Stomach smooth muscle (tissue), 2 donors: ENCODE results near the gene FADD.

Experiments used
- H3K27ac ChIP-seq: one replicate; pipeline ENCODE4 v1.7.0; 2013; ENCODE audit warnings: mild to moderate bottlenecking, low read length, inconsistent platforms
- H3K27me3 ChIP-seq, 2 donors: one replicate each; pipeline ENCODE4 v1.7.0; 2013; ENCODE audit warnings: low read length in 2 of 2; ENCODE audit not compliant: insufficient read depth in 2 of 2, control insufficient read depth in 1 of 2
- H3K36me3 ChIP-seq, 2 donors: one replicate each; pipeline ENCODE4 v1.7.0; 2013; ENCODE audit warnings: low read length in 2 of 2; ENCODE audit not compliant: control insufficient read depth in 2 of 2, insufficient read depth in 2 of 2
- H3K4me1 ChIP-seq: one replicate; pipeline ENCODE4 v1.7.0; 2013; ENCODE audit warnings: low read length; ENCODE audit not compliant: control insufficient read depth, insufficient read depth
- H3K4me3 ChIP-seq, 2 donors: one replicate each; pipeline ENCODE4 v1.7.0; 2013; ENCODE audit warnings: low read length in 2 of 2
- H3K9ac ChIP-seq, 2 donors: one replicate each; pipeline ENCODE4 v1.7.0; 2013; ENCODE audit warnings: low read length in 2 of 2, mild to moderate bottlenecking in 1 of 2
- H3K9me3 ChIP-seq, 2 donors: one replicate each; pipeline ENCODE4 v1.7.0; 2013; ENCODE audit warnings: low read length in 2 of 2; ENCODE audit not compliant: control insufficient read depth in 2 of 2
- donor health status: healthy.
- donor health status: Pancreatic carcinoma.

The FADD gene

DNA sequence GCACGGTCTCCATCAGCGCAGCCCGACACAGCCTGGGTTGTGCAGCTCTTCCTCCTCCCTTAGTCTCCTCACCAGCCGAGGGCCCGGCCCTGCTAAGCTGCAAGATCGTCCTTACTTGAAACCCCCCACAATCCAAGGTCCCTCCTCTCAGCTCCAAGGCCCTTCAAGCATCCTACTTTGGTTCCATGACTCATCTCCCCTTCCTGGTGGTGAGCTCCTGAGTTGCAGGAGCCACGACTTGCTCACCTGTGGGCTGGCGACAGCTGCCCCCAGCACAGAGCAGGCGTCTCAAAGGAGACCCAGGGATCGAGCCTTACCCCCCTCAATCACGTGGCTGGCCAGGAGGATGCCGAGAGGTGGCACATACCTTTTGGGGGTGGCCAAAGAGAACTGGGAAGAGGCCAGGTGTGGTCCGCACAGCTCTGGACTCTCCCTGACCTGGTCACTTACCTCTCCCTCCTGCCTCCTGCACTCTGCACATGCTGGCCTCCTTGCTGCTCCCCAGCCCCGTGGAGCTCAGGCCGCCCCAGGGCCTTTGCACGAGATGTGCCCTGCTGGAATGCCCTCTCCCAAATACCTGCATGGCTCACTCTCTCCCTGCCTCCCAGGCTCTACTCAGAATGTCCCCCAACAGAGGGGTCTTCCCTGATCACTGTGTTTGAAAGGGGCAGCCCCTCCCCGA is 35.2 kb upstream of the FADD start:
- no peak overlapping the region for H3K9ac ChIP-seq
- H3K27me3 ChIP-seq, result peaks cover 4 to 9% of the 10 kb centered on the region in 2 donors
- H3K9me3 ChIP-seq, result no peaks in the 10 kb centered on the region
- no peak overlapping the region for H3K4me3 ChIP-seq
- no peaks in the 10 kb centered on the region for H3K4me1 ChIP-seq
- H3K27ac ChIP-seq, result no peak overlapping the region
- no peaks in the 10 kb centered on the region for H3K36me3 ChIP-seq

DNA sequence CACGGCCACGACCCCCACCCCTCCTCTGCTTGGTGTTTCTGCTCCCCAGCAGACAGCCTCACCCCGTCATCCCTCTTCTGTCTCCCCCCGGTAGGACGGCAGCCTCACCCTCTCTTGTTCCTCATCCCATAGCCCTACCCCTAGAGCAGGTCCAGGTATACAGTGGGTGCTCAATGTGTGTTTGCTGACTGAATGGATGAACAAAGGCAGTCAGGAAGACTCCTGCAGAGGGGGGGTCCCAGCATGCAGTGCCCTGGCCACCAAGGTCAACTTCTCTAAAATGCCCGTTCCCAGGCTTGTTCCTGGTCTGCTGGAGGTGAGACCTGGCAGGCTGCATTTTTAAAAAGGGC is 34.7 kb upstream of the FADD start:
- no peaks in the 10 kb centered on the region for H3K4me1 ChIP-seq
- H3K27ac ChIP-seq, result no peak overlapping the region

DNA sequence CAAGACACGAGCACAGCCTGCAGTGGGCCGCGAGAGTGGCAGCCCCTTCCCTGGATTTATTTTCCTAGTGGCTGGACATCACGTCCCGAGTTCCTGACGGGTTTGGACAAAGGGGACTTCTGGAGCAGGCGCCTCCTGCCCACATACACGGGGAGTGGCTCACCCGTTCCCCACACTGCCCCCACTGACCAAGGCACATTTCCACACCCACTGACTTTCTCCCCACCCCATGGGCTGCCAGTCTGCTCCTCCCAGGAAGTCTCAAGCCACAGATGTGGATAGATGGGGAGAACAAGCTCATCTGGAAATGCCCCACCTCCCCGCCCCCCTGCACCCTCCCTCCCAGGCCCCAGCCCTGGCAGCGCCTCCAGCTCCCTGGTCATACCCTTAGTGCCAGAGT is 34.0 kb upstream of the FADD start:
- Histone ChIP-seq H3K27me3 (peaks cover 4 to 9% of the 10 kb centered on the region in 2 donors), H3K27ac (no peak overlapping the region), H3K36me3 (no peaks in the 10 kb centered on the region), H3K9me3 (no peaks in the 10 kb centered on the region), H3K9ac (no peak overlapping the region), H3K4me1 (no peaks in the 10 kb centered on the region), H3K4me3 (no peak overlapping the region)

More for the DNA sequence above, 34.7 kb upstream of the FADD start:
- no peak overlapping the region for H3K9ac ChIP-seq
- peaks cover 4 to 9% of the 10 kb centered on the region in 2 donors for H3K27me3 ChIP-seq
- no peak overlapping the region for H3K4me3 ChIP-seq
- H3K9me3 ChIP-seq, result no peaks in the 10 kb centered on the region
- no peaks in the 10 kb centered on the region for H3K36me3 ChIP-seq

GRCh38 chr11:70169632-70170031 is 33.5 kb upstream of the FADD start:
- no peak overlapping the region for H3K4me3 ChIP-seq
- H3K4me1 ChIP-seq, result no peaks in the 10 kb centered on the region
- H3K9me3 ChIP-seq, result no peaks in the 10 kb centered on the region
- H3K9ac ChIP-seq, result no peak overlapping the region
- peaks cover 4 to 9% of the 10 kb centered on the region in 2 donors for H3K27me3 ChIP-seq
- no peaks in the 10 kb centered on the region for H3K36me3 ChIP-seq
- no peak overlapping the region for H3K27ac ChIP-seq

GRCh38 chr11:70170596-70171210 is 32.4 kb upstream of the FADD start:
- H3K4me3 ChIP-seq, result no peak overlapping the region
- no peaks in the 10 kb centered on the region for H3K36me3 ChIP-seq
- no peak overlapping the region for H3K27ac ChIP-seq
- no peak overlapping the region for H3K9ac ChIP-seq
- H3K27me3 ChIP-seq, result peaks cover 4 to 9% of the 10 kb centered on the region in 2 donors
- no peaks in the 10 kb centered on the region for H3K4me1 ChIP-seq
- H3K9me3 ChIP-seq, result no peaks in the 10 kb centered on the region

DNA sequence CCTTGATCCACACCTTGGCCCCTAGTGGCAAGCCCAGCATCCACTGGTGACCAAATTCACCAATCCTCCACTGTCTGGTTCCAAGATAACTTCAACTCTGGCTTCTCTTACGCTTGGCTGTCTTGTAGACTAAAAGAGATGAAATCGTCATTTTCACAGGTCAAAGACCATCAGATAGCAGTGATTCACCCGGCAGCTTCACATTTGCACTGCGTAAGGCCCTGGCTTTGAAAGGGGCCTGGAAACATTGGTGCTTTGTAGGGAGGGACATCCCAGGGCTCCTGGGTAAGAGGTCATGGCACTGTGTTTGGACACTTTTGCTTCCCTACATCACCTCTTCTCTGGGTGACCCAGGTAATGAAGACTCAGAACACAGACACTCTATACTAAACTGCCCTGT is 30.1 kb upstream of the FADD start:
- Histone ChIP-seq H3K4me1 (no peaks in the 10 kb centered on the region), H3K9ac (no peak overlapping the region), H3K27ac (no peak overlapping the region), H3K9me3 (no peaks in the 10 kb centered on the region), H3K27me3 (peaks cover 2 to 4% of the 10 kb centered on the region in 2 donors), H3K4me3 (no peak overlapping the region), H3K36me3 (no peaks in the 10 kb centered on the region)

- Histone ChIP-seq H3K36me3 (no peaks in the 10 kb centered on the region), H3K9ac (no peak overlapping the region), H3K9me3 (no peaks in the 10 kb centered on the region), H3K27ac (no peak overlapping the region), H3K4me1 (no peaks in the 10 kb centered on the region), H3K4me3 (no peak overlapping the region), H3K27me3 (peaks cover 0 to 2% of the 10 kb centered on the region in 2 donors)
Measured at GRCh38 chr11:70174547-70175235, 28.4 kb upstream of the FADD start.

- H3K4me1 ChIP-seq, result no peaks in the 10 kb centered on the region
- no peak overlapping the region for H3K9ac ChIP-seq
- no peaks in the 10 kb centered on the region for H3K36me3 ChIP-seq
- no peak overlapping the region for H3K27ac ChIP-seq
- no peaks in the 10 kb centered on the region for H3K9me3 ChIP-seq
- peaks cover 0 to 2% of the 10 kb centered on the region in 2 donors for H3K27me3 ChIP-seq
- H3K4me3 ChIP-seq, result no peak overlapping the region
Measured at GRCh38 chr11:70175236-70175698, 27.8 kb upstream of the FADD start.

DNA sequence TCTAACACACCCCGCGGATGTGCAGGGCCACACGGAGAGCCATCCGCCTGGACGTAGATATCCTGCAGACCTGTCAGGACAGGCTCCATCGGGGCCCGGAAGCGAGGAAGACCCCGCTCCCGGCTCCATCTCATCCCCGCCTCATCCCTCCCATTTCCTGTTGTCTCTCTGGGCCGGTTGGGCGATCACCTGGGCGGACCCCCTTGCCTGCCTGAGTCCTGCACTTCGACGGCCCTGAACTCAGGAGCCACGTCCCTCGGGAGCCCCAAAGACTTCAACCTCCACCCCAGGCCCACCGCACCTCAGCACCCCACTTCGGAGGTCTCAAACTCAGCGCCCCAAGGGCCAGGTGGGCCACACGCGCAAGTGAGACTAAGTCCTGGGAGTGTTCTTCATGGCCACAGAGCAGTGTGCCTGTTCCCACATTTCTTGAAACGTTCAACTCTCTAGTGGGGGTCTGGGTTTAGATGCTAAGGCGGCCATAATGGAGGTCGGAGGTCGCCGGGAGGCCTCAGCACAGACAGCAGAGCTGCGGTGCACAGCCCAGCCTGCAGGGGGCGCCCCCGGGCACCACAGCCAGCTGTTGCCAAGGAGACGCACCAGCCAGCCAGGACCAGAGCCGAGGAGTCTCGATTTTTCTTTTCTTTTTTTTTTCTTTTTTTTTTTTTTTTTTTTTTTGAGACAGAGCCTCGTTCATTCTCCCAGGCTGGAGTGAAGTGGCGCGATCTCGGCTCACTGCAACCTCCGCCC is 26.0 kb upstream of the FADD start:
- H3K9me3 ChIP-seq, result no peaks in the 10 kb centered on the region
- H3K27ac ChIP-seq, result no peak overlapping the region
- no peaks in the 10 kb centered on the region for H3K36me3 ChIP-seq
- peaks cover 0 to 2% of the 10 kb centered on the region in 2 donors for H3K27me3 ChIP-seq
- no peak overlapping the region for H3K9ac ChIP-seq
- H3K4me1 ChIP-seq, result no peaks in the 10 kb centered on the region
- H3K4me3 ChIP-seq, result no peak overlapping the region

- Histone ChIP-seq H3K4me1 (no peaks in the 10 kb centered on the region), H3K27me3 (peaks cover 0 to 2% of the 10 kb centered on the region in 2 donors), H3K9ac (no peak overlapping the region), H3K27ac (no peak overlapping the region), H3K9me3 (no peaks in the 10 kb centered on the region), H3K4me3 (no peak overlapping the region), H3K36me3 (no peaks in the 10 kb centered on the region)
Measured at GRCh38 chr11:70180906-70181305, 22.2 kb upstream of the FADD start.
